H1 (cell line): ENCODE data around the gene CNNM1. TPM values are rescaled to one million over a fixed set of nuclear protein-coding genes. Genes with fewer than 3 reads are reported as not detected.

Experiments
- CTCF ChIA-PET: fragments of 300-600 bp; sonication (Branson Sonifier 250); formaldehyde crosslinking; loops from one replicate; lab custom pipeline; 2021; ENCODE audit not compliant: partially characterized antibody; lab: Charles Lee
- POLR2A ChIA-PET: fragments of 300-600 bp; sonication (Branson Sonifier 250); formaldehyde crosslinking; loops from one replicate; lab custom pipeline; 2021; ENCODE audit warnings: inconsistent platforms; ENCODE audit not compliant: partially characterized antibody; lab: Charles Lee
- DNase-seq, 2 experiments: peaks; one replicate each; pipeline versions ENCODE4 v3.0.0 to v3.0.0-alpha.2; 2010 to 2022; ENCODE audit warnings: low spot score in 2 of 2, low read depth in 1 of 2, mixed read lengths in 1 of 2
- FAIRE-seq: peaks from 2 replicates; lab custom pipeline; 2011; peaks lifted over from hg19 to GRCh38; lab: Jason Lieb, UNC
- H2AFZ ChIP-seq: 2 replicates; pipeline ENCODE4 v1.8.1; 2012; ENCODE audit warnings: low read length, inconsistent platforms
- H2AK5ac ChIP-seq: 2 replicates; pipeline ENCODE4 v1.6.1; 2013; ENCODE audit warnings: low read depth, low read length
- H2BK120ac ChIP-seq: replicated peaks from 2 replicates; pipeline ENCODE3; 2013; ENCODE audit warnings: low read depth, low read length, inconsistent platforms
- H2BK12ac ChIP-seq: 2 replicates; pipeline ENCODE4 v1.6.1; 2013; ENCODE audit warnings: low read depth, low read length
- H2BK15ac ChIP-seq: 2 replicates; pipeline ENCODE4 v1.6.1; 2013; ENCODE audit warnings: low read length
- H2BK20ac ChIP-seq: 2 replicates; pipeline ENCODE4 v1.6.1; 2013; ENCODE audit warnings: low read length
- H2BK5ac ChIP-seq: 2 replicates; pipeline ENCODE4 v1.6.1; 2013; ENCODE audit warnings: low read depth, low read length
- H3K14ac ChIP-seq: 2 replicates; pipeline ENCODE4 v1.6.1; 2013; ENCODE audit warnings: inconsistent platforms; ENCODE audit not compliant: insufficient read length
- H3K18ac ChIP-seq: 2 replicates; pipeline ENCODE4 v1.6.1; 2013; ENCODE audit warnings: low read length; ENCODE audit errors: extremely low read depth
- H3K23ac ChIP-seq: 2 replicates; pipeline ENCODE4 v1.6.1; 2013; ENCODE audit warnings: inconsistent platforms; ENCODE audit not compliant: insufficient read length
- H3K23me2 ChIP-seq: 2 replicates; pipeline ENCODE4 v1.6.1; 2013; ENCODE audit warnings: low read depth, low read length
- H3K27ac ChIP-seq: 2 replicates; pipeline ENCODE4 v1.6.1; 2011; ENCODE audit warnings: low read depth, low read length, inconsistent platforms
- H3K27me3 ChIP-seq, 4 experiments: replicated peaks in 1 of 4; 1 replicate in 1 of 4; 2 replicates in 3 of 4; pipeline versions ENCODE4 v1.6.1 to v1.8.1; 2011 to 2013; ENCODE audit warnings: low read length in 3 of 4, mild to moderate bottlenecking in 3 of 4, inconsistent platforms in 2 of 4, mixed read lengths in 2 of 4, moderate library complexity in 1 of 4; ENCODE audit not compliant: control insufficient read depth in 3 of 4, insufficient read depth in 3 of 4; ENCODE audit errors: extremely low read depth in 1 of 4
- H3K36me3 ChIP-seq, 4 experiments: 2 replicates each; pipeline versions ENCODE4 v1.6.1 to v1.8.1; 2011 to 2013; ENCODE audit warnings: mild to moderate bottlenecking in 4 of 4, low read length in 3 of 4, moderate library complexity in 2 of 4, control low read depth in 1 of 4, inconsistent platforms in 1 of 4; ENCODE audit not compliant: insufficient read depth in 4 of 4, control insufficient read depth in 2 of 4
- H3K4ac ChIP-seq: replicated peaks from 2 replicates; pipeline ENCODE3; 2013; ENCODE audit warnings: low read length, low read depth, mixed read lengths, inconsistent platforms; ENCODE audit not compliant: insufficient read length
- H3K4me1 ChIP-seq, 4 experiments: replicated peaks in 1 of 4; 1 replicate in 1 of 4; 2 replicates in 3 of 4; pipeline versions ENCODE4 v1.6.1 to v1.8.1; 2011 to 2013; ENCODE audit warnings: low read length in 3 of 4, inconsistent platforms in 2 of 4, mixed read lengths in 1 of 4; ENCODE audit not compliant: insufficient read depth in 4 of 4, control insufficient read depth in 3 of 4
- H3K4me2 ChIP-seq, 2 experiments: 2 replicates each; pipeline versions ENCODE4 v1.6.1 to v1.8.1; 2011 to 2013; ENCODE audit warnings: low read depth in 2 of 2, low read length in 2 of 2, control low read depth in 1 of 2, inconsistent platforms in 1 of 2, mild to moderate bottlenecking in 1 of 2; ENCODE audit not compliant: insufficient read depth in 1 of 2
- H3K4me3 ChIP-seq, 4 experiments: fragments of 200-600, 300-600 bp in 1 of 4; sonication (generic), shearing (Covaris generic), sonication (Bioruptor Twin) in 1 of 4; 2 replicates each; pipeline versions ENCODE4 v1.5.1 to v1.8.1; 2011 to 2016; ENCODE audit warnings: low read length in 4 of 4, low read depth in 3 of 4, control low read depth in 2 of 4, inconsistent platforms in 2 of 4, mild to moderate bottlenecking in 2 of 4, mixed read lengths in 1 of 4, moderate library complexity in 1 of 4; ENCODE audit not compliant: insufficient read depth in 2 of 4; ENCODE audit errors: extremely low read depth in 1 of 4
- H3K56ac ChIP-seq: replicated peaks from 2 replicates; pipeline ENCODE3; 2013; ENCODE audit warnings: low read depth, mild to moderate bottlenecking, mixed read lengths, low read length, inconsistent platforms; ENCODE audit not compliant: insufficient read length
- H3K79me1 ChIP-seq: 2 replicates; pipeline ENCODE4 v1.6.1; 2013; ENCODE audit warnings: low read depth, low read length, control low read depth
- H3K79me2 ChIP-seq, 2 experiments: 2 replicates each; pipeline versions ENCODE4 v1.6.1 to v1.8.1; 2012 to 2013; ENCODE audit warnings: low read length in 2 of 2, mild to moderate bottlenecking in 2 of 2, inconsistent platforms in 1 of 2; ENCODE audit not compliant: insufficient read depth in 2 of 2, control insufficient read depth in 1 of 2
- H3K9ac ChIP-seq, 4 experiments: replicated peaks in 1 of 4; 1 replicate in 1 of 4; 2 replicates in 3 of 4; pipeline versions ENCODE4 v1.6.1 to v1.8.1; 2011 to 2013; ENCODE audit warnings: low read depth in 3 of 4, low read length in 3 of 4, control low read depth in 2 of 4, mild to moderate bottlenecking in 2 of 4, moderate library complexity in 2 of 4, inconsistent platforms in 1 of 4; ENCODE audit errors: extremely low read depth in 1 of 4
- H3K9me3 ChIP-seq, 2 experiments: 2 replicates each; pipeline versions ENCODE4 v1.6.1 to v1.8.1; 2012 to 2013; ENCODE audit warnings: mild to moderate bottlenecking in 2 of 2, moderate library complexity in 2 of 2, control low read depth in 1 of 2, inconsistent platforms in 1 of 2, low read depth in 1 of 2, low read length in 1 of 2, mixed read lengths in 1 of 2; ENCODE audit not compliant: insufficient read depth in 2 of 2
- H4K20me1 ChIP-seq, 2 experiments: replicated peaks in 1 of 2; 2 replicates each; pipeline versions ENCODE3 to v1.8.1; 2011 to 2013; ENCODE audit warnings: inconsistent platforms in 2 of 2, low read length in 2 of 2, mild to moderate bottlenecking in 1 of 2; ENCODE audit not compliant: insufficient read depth in 2 of 2, control insufficient read depth in 1 of 2
- H4K5ac ChIP-seq: 2 replicates; pipeline ENCODE4 v1.6.1; 2013; ENCODE audit warnings: low read length, low read depth, mixed read lengths, inconsistent platforms; ENCODE audit not compliant: insufficient read length
- H4K8ac ChIP-seq: 2 replicates; pipeline ENCODE4 v1.8.0; 2013; ENCODE audit warnings: mild to moderate bottlenecking, moderate library complexity, low read length, inconsistent platforms; ENCODE audit not compliant: insufficient read depth; ENCODE audit errors: extremely low read depth
- H4K91ac ChIP-seq: replicated peaks from 2 replicates; pipeline ENCODE3; 2013; ENCODE audit warnings: low read length, mixed read lengths, inconsistent platforms; ENCODE audit not compliant: insufficient read length
- ATF3 ChIP-seq: IDR thresholded peaks from 2 replicates; pipeline ENCODE4 v1.6.1; 2011; ENCODE audit warnings: low read depth, mild to moderate bottlenecking, low read length; ENCODE audit not compliant: insufficient read depth
- E2F6 ChIP-seq: IDR thresholded peaks from 2 replicates; pipeline ENCODE4 v1.6.1; 2012; ENCODE audit warnings: inconsistent platforms
- EZH2 ChIP-seq: fragments of 200-600 bp; sonication (generic); IDR thresholded peaks from 2 replicates; pipeline ENCODE4 v1.7.1; 2012; ENCODE audit warnings: low read depth, mild to moderate bottlenecking, moderate library complexity, low read length, inconsistent platforms; ENCODE audit not compliant: severe bottlenecking
- GTF2F1 ChIP-seq: IDR thresholded peaks from 2 replicates; pipeline ENCODE4 v1.6.1; 2012; ENCODE audit warnings: low read depth, low read length, improper control_type of control experiment, borderline replicate concordance
- KDM1A ChIP-seq: fragments of 200-600, 300-600 bp; sonication (generic); IDR thresholded peaks from 2 replicates; pipeline ENCODE4 v1.7.1; 2016; ENCODE audit warnings: mild to moderate bottlenecking, low read length, borderline replicate concordance
- KDM5A ChIP-seq: fragments of 200-600 bp; IDR thresholded peaks from 2 replicates; pipeline ENCODE4 v1.7.1; 2012; ENCODE audit warnings: mild to moderate bottlenecking, low read length, inconsistent platforms, mixed read lengths
- MAFK ChIP-seq: IDR thresholded peaks from 2 replicates; pipeline ENCODE4 v1.6.1; 2012; ENCODE audit warnings: low read depth, mild to moderate bottlenecking, improper control_type of control experiment, low read length
- PHF8 ChIP-seq: fragments of 200-600 bp; sonication (generic); conservative IDR thresholded peaks from 2 replicates; pipeline ENCODE4 v1.7.1; 2012; ENCODE audit warnings: low read depth, mild to moderate bottlenecking, inconsistent platforms, low read length, moderate library complexity
- RNF2 ChIP-seq: fragments of 200-900, 300-1000 bp; sonication (generic); IDR thresholded peaks from 2 replicates; pipeline ENCODE4 v1.7.1; 2016; ENCODE audit warnings: borderline replicate concordance, low read depth, mild to moderate bottlenecking, antibody characterized with exemption, low read length; ENCODE audit not compliant: poor library complexity, severe bottlenecking; ENCODE audit errors: missing control alignments
- SIX5 ChIP-seq: IDR thresholded peaks from 2 replicates; pipeline ENCODE4 v1.6.1; 2011; ENCODE audit warnings: mild to moderate bottlenecking, low read depth, low read length
- SP1 ChIP-seq: IDR thresholded peaks from 2 replicates; pipeline ENCODE4 v1.6.1; 2011; ENCODE audit warnings: low read depth, low read length
- SP4 ChIP-seq: IDR thresholded peaks from 2 replicates; pipeline ENCODE4 v1.6.1; 2012; ENCODE audit warnings: low read length, inconsistent platforms
- TAF1 ChIP-seq: IDR thresholded peaks from 2 replicates; pipeline ENCODE4 v1.6.1; 2011; ENCODE audit warnings: mild to moderate bottlenecking, low read depth, low read length
- WGBS, 2 experiments: shearing (Covaris generic) in 1 of 2; methylation state at CpG; one replicate each; pipeline versions ENCODE4 v1.1.6 to v1.1.7; 2013 to 2015; ENCODE audit warnings: low lambda C conversion rate in 2 of 2, mixed read lengths in 2 of 2, inconsistent platforms in 1 of 2, low coverage in 1 of 2, missing lambda C conversion rate in 1 of 2; ENCODE audit not compliant: insufficient replicate concordance in 2 of 2, insufficient coverage in 1 of 2, insufficient read length in 1 of 2; ENCODE audit errors: extremely low coverage in 1 of 2, missing lambda C conversion rate in 1 of 2; 5-methylcytosine and 5-hydroxymethylcytosine counted together
- polyA plus RNA-seq, 7 experiments: library from polyadenylated mRNA; depleted of rRNA in 3 of 7; stranded (reverse) in 5 of 7; unstranded in 2 of 7; fragments of >200 nt in 5 of 7; fragments of 200-250 nt in 2 of 7; gene quantifications; 1 replicate in 5 of 7; 2 replicates in 1 of 7; 4 replicates in 1 of 7; pipeline versions ENCODE4 v1.2.1 to v1.2.3, GENCODE V29; 2011 to 2013; ENCODE audit warnings: missing spikeins in 2 of 7, mixed read lengths in 2 of 7
- total RNA-seq: library from RNA; stranded (reverse); fragmentation: NEBNext Ultra II Directional; extraction: Animal tissue kit (Norgen Biotek cat#: 25700); gene quantifications from 2 replicates; pipeline ENCODE4 v1.2.1, GENCODE V29; 2021

The CNNM1 gene
- total and polyA plus RNA-seq, 2 of the 8 experiments (the other 6 are each of a cell fraction or from before 2014, with no cell fraction given) = 0.74 to 0.92 TPM

- H3K4me1 ChIP-seq = peaks cover 0 to 4% (median 0%) of the 10 kb centered on the region in 4 experiments; a peak in 1 of 7 replicates
- no peak overlapping the region for H4K8ac ChIP-seq
- H2BK5ac ChIP-seq = no peak overlapping the region
- POLR2A ChIA-PET = no interaction called here
- H3K23me2 ChIP-seq = no peaks in the 10 kb centered on the region
- H2BK20ac ChIP-seq = no peak overlapping the region
- H3K4me3 ChIP-seq = no peak overlapping the region
- CTCF ChIA-PET = no interaction called here
- H3K36me3 ChIP-seq = no peaks in the 10 kb centered on the region
- TF ChIP-seq SP1 (no peak), EZH2 (no peak), GTF2F1 (no peak), ATF3 (no peak), SP4 (no peak), KDM1A (no peak), TAF1 (no peak), SIX5 (no peak), MAFK (no peak), PHF8 (no peak), KDM5A (no peak), RNF2 (no peak), E2F6 (no peak)
- TF ChIP-seq, all 59 proteins: peak for 0
- H3K79me1 ChIP-seq = no peaks in the 10 kb centered on the region
- 80% methylated on average over 2 of the region's 2 CpGs; no CpG with 5 or more reads in 1 of the 2 experiments for WGBS, 2 experiments
- H3K4ac ChIP-seq = no peak overlapping the region
- H3K27me3 ChIP-seq = no peaks in the 10 kb centered on the region
- DNase-seq = no peak
- no peaks in the 10 kb centered on the region for H4K20me1 ChIP-seq
- peaks cover 0 to 7% of the 10 kb centered on the region in 2 experiments; a peak in 1 of 4 replicates for H3K9me3 ChIP-seq
- no peak overlapping the region for H3K56ac ChIP-seq
- no peak overlapping the region for H2AFZ ChIP-seq
- no peak overlapping the region for H3K4me2 ChIP-seq
- H3K14ac ChIP-seq = no peak overlapping the region
- no peak overlapping the region for H4K5ac ChIP-seq
- no peak for FAIRE-seq
- no peak overlapping the region for H2BK120ac ChIP-seq
- H3K79me2 ChIP-seq = no peaks in the 10 kb centered on the region
- H2AK5ac ChIP-seq = no peak overlapping the region
- no peak overlapping the region for H3K18ac ChIP-seq
- no peak overlapping the region for H3K27ac ChIP-seq
- H3K9ac ChIP-seq = no peak overlapping the region
- H2BK12ac ChIP-seq = no peak overlapping the region
- no peak overlapping the region for H4K91ac ChIP-seq
- H3K23ac ChIP-seq = no peak overlapping the region
- H2BK15ac ChIP-seq = no peak overlapping the region
These were observed 16.7 kb upstream of the CNNM1 start for GRCh38 chr10:99312501-99312900.
